ENCODE results near the gene MBD3L1.

Gene MBD3L1

DNA sequence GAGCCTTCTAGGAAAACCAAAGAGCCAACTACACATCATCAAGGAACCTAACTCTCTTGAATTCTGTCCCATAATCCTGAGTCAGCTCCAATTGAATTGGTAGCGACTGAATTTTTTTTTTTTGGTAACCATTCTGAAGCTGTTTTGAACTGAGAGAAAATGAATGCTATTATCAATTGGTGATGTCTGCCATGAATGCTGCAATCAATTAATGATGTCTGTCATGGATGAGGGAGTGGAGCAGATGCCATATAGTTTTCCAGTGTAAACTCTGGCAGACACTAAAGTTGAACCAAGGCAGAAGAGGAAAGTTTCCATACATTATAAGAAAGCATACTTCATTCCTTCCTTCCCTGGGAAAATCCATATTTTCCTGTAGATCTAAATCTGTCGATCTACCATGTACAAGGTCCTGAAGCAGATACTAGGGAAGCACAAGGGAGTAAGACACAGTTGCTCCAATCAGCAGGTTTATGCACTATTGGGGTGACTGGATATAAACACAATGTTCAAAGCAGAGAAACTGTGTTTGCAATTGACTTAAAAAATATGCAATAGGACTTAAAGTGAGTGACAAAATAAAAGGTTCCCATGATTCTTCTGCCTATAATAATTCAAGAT lies 48.8 kb downstream of the MBD3L1 start:
- no peak for DNase-seq (ENCODE audit: low read depth, low spot score)

- no peak for DNase-seq (ENCODE audit: low read depth, low spot score)
Measured at GRCh38 chr19:8881512-8881911, 49.3 kb downstream of the MBD3L1 start.

DNA sequence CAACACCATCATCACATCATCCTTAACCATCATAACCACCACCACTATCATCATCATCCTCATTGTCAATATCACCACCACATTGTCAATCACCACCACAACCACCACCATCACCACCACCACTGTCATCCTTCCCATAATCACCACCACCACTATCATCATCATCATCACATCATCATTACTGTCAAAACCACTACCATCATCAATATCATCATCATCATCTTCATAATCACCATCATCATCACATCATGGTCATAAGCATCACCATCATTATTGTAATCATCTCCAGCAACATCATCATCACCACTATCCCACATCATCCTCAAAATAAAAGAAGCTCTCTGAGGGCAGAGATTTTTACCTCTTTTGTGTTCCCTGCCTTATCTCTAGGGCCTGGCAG lies 52.2 kb downstream of the MBD3L1 start:
- no peak for DNase-seq (ENCODE audit: low read depth, low spot score)

DNA sequence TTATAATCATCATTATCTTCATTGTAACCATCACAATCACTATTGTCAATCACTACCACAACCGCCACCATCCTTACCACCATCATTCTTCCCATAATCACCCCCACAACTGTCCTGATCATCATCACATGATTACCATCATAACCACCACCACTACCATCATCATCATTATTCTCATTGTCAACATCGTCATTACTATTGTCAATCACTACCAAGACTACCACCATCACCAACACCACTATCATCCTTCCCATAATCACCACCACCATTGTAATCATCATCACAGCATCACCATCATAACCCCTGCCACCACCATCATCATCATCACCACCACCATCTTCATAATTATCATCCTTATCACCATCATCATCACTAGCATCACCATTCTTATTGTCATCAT lies 55.2 kb downstream of the MBD3L1 start:
- no peak for DNase-seq (ENCODE audit: low read depth, low spot score)

DNA sequence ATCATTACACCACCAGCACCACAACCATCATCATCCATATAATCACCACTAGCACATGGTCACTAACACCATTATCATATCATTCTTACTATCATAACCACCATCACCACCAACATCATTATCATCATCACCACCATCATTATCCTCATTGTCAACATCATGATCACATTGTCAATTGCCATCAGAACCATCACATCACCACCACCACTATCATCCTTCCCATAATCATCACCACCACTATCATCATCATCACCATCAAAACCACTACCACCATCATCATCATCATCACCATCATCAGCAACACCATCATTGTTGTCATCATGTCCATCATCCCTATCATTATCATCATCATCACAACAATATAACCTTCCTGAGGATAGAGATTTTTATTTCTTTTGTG lies 58.1 kb downstream of the MBD3L1 start:
- no peak for DNase-seq (ENCODE audit: low read depth, low spot score)
